GM21717 (cell line): ENCODE results near the gene ADCK1.

Experiments used
- ATAC-seq: cut with Tn5 transposase; IDR thresholded peaks from one replicate; pipeline ENCODE4 v1.9.1; 2021; ENCODE audit warnings: mild to moderate bottlenecking, moderate library complexity; ENCODE audit not compliant: unreplicated experiment

Gene ADCK1

GRCh38 chr14:77980475-77981321, 180.8 kb downstream of the ADCK1 start:
- ATAC-seq, result no peak
